Activated T-cell treated with anti-CD3 and anti-CD28 coated beads, Interleukin-2, amount 50 U/mL, for 4 hours (primary cell): ENCODE data around the gene RSPH3. TPM values are rescaled to one million over a fixed set of nuclear protein-coding genes. Genes with fewer than 3 reads are reported as not detected.
"Not testable (repeated sequence)": the region's sequence is repeated elsewhere in the genome, so short reads cannot be mapped to it uniquely, and the experiment has no call there.

ENCODE experiments used
- ATAC-seq, 2 donors: fragments of 200-7000 bp; cut with Tn5 transposase; one replicate each; pipeline ENCODE4 v1.10.0; 2021
- DNase-seq: peaks from one replicate; pipeline ENCODE4 v3.0.0-alpha.2; 2020
- H3K27me3 Mint-ChIP-seq: one replicate; pipeline ENCODE4 v1.8.0; 2021; ENCODE audit warnings: low read depth, mixed read lengths
- H3K36me3 Mint-ChIP-seq: one replicate; pipeline ENCODE4 v1.8.0; 2022; ENCODE audit warnings: mixed read lengths; ENCODE audit not compliant: insufficient read depth
- H3K4me1 Mint-ChIP-seq: one replicate; pipeline ENCODE4 v1.8.0; 2021; ENCODE audit warnings: low read depth, mixed read lengths
- H3K4me3 Mint-ChIP-seq: one replicate; pipeline ENCODE4 v1.8.0; 2021; ENCODE audit warnings: mild to moderate bottlenecking, moderate library complexity, mixed read lengths
- H3K9me3 Mint-ChIP-seq: one replicate; pipeline ENCODE4 v1.8.0; 2021; ENCODE audit warnings: mixed read lengths
- total RNA-seq, 3 donors: library from RNA; stranded (reverse); gene quantifications; one replicate each; pipeline ENCODE4 v1.2.1, GENCODE V29; 2021

RSPH3 gene
- total RNA-seq, 3 donors from 2014 or later: 1.6 to 2.1 (median 1.7) TPM

- Mint-ChIP-seq H3K4me3 (no peak overlapping the region), H3K9me3 (peaks cover 12% of the 10 kb centered on the region), H3K4me1 (no peaks in the 10 kb centered on the region), H3K36me3 (peaks cover 10% of the 10 kb centered on the region), H3K27me3 (no peaks in the 10 kb centered on the region)
- DNase-seq: no peak
- peak; percentile 48 to 67 for ATAC-seq
These were observed 27.5 kb downstream of the RSPH3 start for GRCh38 chr6:158972241-158973233.

DNA sequence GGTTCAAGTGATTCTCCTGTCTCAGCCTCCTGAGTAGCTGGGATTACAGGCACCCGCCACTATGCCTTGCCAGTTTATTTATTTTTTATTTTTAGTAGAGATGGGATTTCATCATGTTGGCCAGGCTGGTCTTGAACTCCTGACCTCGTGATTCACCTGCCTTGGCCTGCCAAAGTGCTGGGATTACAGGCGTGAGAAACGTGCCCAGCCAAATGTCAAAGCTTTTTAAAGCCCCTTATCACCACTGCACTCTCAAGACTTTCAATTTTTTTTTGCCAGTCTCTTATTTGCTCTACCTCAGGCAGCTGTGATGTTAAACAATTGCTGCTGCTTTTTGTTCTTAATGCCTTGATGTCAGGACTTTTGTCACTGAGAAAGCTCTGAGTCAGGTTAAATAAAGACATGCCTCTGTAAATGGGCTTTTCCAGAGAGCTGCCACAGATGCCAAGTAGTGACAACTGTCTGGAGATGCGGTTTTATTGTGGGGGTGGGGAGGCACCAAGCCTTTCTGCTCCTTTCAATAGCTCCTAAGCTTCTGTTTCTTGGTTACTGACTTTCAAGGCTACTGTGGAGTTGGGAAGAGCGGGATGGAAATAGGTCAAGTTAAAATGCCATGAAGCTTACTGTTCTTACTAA is 29.2 kb downstream of the RSPH3 start:
- H3K27me3 Mint-ChIP-seq: no peaks in the 10 kb centered on the region
- ATAC-seq: no peak
- peaks cover 21% of the 10 kb centered on the region for H3K9me3 Mint-ChIP-seq
- H3K36me3 Mint-ChIP-seq: peaks cover 8% of the 10 kb centered on the region
- no peak for DNase-seq
- H3K4me1 Mint-ChIP-seq: no peaks in the 10 kb centered on the region
- no peak overlapping the region for H3K4me3 Mint-ChIP-seq

DNA sequence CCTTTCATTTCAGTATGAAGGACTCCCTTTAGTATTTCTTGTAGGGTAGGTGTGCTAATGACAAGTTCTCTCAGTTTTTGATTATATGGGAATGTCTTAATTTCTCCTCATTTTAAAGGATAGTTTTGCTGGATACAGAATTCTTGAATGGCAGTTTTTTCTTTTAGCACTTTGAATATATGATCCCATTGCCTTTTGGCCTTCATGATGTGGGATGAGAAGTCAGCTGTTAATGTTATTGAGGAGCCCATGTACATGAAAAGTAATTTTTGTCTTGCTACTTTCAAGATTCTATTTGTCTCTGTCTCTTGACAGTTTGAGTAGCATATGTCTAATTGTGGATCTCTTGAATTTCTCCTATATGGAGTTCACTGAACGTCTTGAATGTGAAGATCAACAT is 30.9 kb downstream of the RSPH3 start:
- no peaks in the 10 kb centered on the region for H3K27me3 Mint-ChIP-seq
- no peak for ATAC-seq

DNA sequence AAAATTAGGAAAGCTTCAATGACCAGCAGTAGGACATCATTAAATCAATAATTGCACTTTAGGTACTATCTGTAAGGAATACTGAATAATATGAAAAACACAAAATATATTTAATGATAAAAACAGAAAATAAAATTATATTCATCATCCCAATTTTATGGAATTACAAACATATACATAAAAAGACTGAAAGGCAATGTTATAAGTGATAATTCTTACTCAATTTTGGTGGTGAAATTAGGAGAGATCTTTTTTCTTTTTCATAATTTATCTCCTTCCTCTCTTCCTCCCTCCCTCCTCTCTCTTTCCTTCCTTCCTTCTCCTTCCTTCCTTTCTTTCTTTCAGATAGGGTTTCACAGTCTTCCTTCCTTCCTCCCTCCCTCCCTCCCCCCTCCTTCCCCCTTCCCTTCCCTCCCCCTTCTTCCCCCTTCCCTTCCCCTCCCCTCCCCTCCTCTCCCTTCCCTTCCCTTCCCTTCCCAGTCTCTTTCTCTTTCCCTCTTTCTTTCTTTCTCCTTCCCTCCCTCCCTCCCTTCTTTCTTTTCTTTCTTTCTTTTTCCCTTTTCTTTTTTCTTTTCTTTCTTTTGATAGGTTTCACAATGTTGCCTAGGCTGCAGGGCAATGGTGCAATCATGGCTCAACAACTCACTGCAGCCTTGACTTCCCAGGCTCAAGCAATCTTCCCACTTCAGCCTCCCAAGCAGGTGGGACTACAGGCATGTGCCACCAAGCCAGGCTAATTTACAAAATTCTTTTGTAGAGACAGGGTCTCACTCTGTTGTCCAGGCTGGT is 36.8 kb downstream of the RSPH3 start:
- peaks cover 2% of the 10 kb centered on the region for H3K36me3 Mint-ChIP-seq
- no peaks in the 10 kb centered on the region for H3K27me3 Mint-ChIP-seq
- no peak for ATAC-seq
- no peak overlapping the region for H3K4me3 Mint-ChIP-seq
- peaks cover 14% of the 10 kb centered on the region for H3K9me3 Mint-ChIP-seq
- H3K4me1 Mint-ChIP-seq: no peaks in the 10 kb centered on the region
- DNase-seq: no peak

More for the DNA sequence above, 30.9 kb downstream of the RSPH3 start:
- H3K4me1 Mint-ChIP-seq: no peaks in the 10 kb centered on the region
- DNase-seq: no peak
- H3K9me3 Mint-ChIP-seq: peaks cover 21% of the 10 kb centered on the region
- H3K36me3 Mint-ChIP-seq: peaks cover 8% of the 10 kb centered on the region
- no peak overlapping the region for H3K4me3 Mint-ChIP-seq

- H3K4me1 Mint-ChIP-seq: no peaks in the 10 kb centered on the region
- peaks cover 8% of the 10 kb centered on the region for H3K9me3 Mint-ChIP-seq
- DNase-seq (no peak), ATAC-seq (no peak)
- H3K4me3 Mint-ChIP-seq: no peak overlapping the region
- no peaks in the 10 kb centered on the region for H3K36me3 Mint-ChIP-seq
- H3K27me3 Mint-ChIP-seq: no peaks in the 10 kb centered on the region
These were observed 37.6 kb downstream of the RSPH3 start for GRCh38 chr6:158962371-158962770.

- H3K4me3 Mint-ChIP-seq: no peak overlapping the region
- no peaks in the 10 kb centered on the region for H3K27me3 Mint-ChIP-seq
- no peak for ATAC-seq
- no peaks in the 10 kb centered on the region for H3K4me1 Mint-ChIP-seq
- no peaks in the 10 kb centered on the region for H3K36me3 Mint-ChIP-seq
- no peaks in the 10 kb centered on the region for H3K9me3 Mint-ChIP-seq
- DNase-seq: no peak
These were observed 40.0 kb downstream of the RSPH3 start for GRCh38 chr6:158960026-158960425.

- ATAC-seq: no peak
- no peak overlapping the region for H3K4me3 Mint-ChIP-seq
- DNase-seq: no peak
- H3K27me3 Mint-ChIP-seq: no peaks in the 10 kb centered on the region
- no peaks in the 10 kb centered on the region for H3K36me3 Mint-ChIP-seq
- H3K9me3 Mint-ChIP-seq: no peaks in the 10 kb centered on the region
- H3K4me1 Mint-ChIP-seq: no peaks in the 10 kb centered on the region
These were observed 40.5 kb downstream of the RSPH3 start for GRCh38 chr6:158959552-158959951.

- ATAC-seq (no peak), DNase-seq (peak; percentile 10)
- H3K36me3 Mint-ChIP-seq: no peaks in the 10 kb centered on the region
These were observed 41.3 kb downstream of the RSPH3 start for GRCh38 chr6:158958504-158959386.

DNA sequence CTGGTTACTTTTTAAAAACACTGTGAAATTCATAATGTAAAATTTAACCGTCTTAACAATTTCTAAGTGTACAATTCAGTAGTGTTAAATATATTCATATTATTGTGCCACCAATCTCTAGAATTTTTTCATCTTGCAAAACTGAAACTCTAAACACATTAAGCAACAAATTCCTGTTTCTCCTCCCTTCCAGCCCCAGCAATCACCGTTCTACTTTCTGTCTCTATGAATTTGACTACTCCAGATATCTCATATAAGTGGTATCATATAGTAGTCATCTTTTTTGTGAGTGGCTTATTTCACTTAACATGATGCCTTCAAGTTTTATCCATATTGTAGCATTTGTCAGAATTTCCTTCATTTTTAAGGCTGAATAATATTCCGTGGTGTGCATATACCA is 44.7 kb downstream of the RSPH3 start:
- Mint-ChIP-seq H3K9me3 (no peaks in the 10 kb centered on the region), H3K4me1 (no peaks in the 10 kb centered on the region), H3K4me3 (no peak overlapping the region), H3K27me3 (no peaks in the 10 kb centered on the region), H3K36me3 (no peaks in the 10 kb centered on the region)
- peak in 1 of 2 donors; percentile 56 for ATAC-seq
- no peak for DNase-seq

More at GRCh38 chr6:158958504-158959386, 41.3 kb downstream of the RSPH3 start:
- Mint-ChIP-seq H3K27me3 (no peaks in the 10 kb centered on the region), H3K9me3 (no peaks in the 10 kb centered on the region), H3K4me3 (no peak overlapping the region), H3K4me1 (no peaks in the 10 kb centered on the region)

DNA sequence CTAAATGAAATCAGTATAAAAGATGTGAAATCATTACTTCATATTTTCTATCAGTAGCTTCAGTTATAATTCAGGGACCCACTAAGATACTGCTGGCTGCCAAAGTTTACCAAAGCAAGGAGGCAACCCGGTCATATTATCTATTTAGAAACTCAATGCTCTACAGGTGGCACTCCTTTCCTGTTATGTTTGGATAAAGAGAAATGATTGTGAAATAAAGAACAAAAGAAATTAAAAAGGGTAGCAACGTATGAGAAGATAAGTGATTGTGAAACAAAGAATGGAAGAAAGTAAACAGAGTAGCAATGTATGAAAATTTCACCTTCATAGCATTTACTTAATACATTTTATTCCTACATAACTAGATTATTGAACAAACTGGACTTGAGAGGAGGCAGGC is 45.2 kb downstream of the RSPH3 start:
- no peaks in the 10 kb centered on the region for H3K4me1 Mint-ChIP-seq
- H3K36me3 Mint-ChIP-seq: no peaks in the 10 kb centered on the region
- no peak for DNase-seq
- no peak for ATAC-seq
- H3K27me3 Mint-ChIP-seq: no peaks in the 10 kb centered on the region
- H3K4me3 Mint-ChIP-seq: no peak overlapping the region
- H3K9me3 Mint-ChIP-seq: no peaks in the 10 kb centered on the region

DNA sequence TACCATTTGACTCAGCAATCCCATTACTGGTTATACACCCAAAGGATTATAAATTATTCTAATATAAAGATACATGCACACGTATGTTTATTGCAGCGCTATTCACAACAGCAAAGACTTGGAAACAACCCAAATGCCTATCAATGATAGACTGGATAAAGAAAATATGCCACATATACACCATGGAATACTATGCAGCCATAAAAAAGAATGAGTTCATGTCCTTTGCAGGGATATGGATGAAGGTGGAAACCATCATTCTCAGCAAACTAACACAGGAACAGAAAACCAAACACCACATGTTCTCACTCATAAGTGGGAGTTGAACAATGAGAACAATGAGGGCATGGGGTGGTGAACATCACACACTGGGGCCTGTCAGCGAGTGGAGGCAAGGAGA is 48.0 kb downstream of the RSPH3 start:
- not testable (repeated sequence) for H3K4me1 Mint-ChIP-seq, DNase-seq, ATAC-seq, H3K4me3 Mint-ChIP-seq, H3K27me3 Mint-ChIP-seq, H3K9me3 Mint-ChIP-seq, H3K36me3 Mint-ChIP-seq

- DNase-seq, H3K27me3 Mint-ChIP-seq, H3K9me3 Mint-ChIP-seq, H3K4me1 Mint-ChIP-seq, H3K36me3 Mint-ChIP-seq, H3K4me3 Mint-ChIP-seq, ATAC-seq: not testable (repeated sequence)
These were observed 48.4 kb downstream of the RSPH3 start for GRCh38 chr6:158951565-158951964.

- Mint-ChIP-seq H3K4me3 (no peak overlapping the region), H3K4me1 (no peaks in the 10 kb centered on the region), H3K36me3 (no peaks in the 10 kb centered on the region), H3K27me3 (no peaks in the 10 kb centered on the region), H3K9me3 (peaks cover 6% of the 10 kb centered on the region)
- DNase-seq: no peak
- ATAC-seq: no peak
These were observed 52.7 kb downstream of the RSPH3 start for GRCh38 chr6:158947284-158947683.
